D721Med (cell line): Measurements from ENCODE around the gene PDZD7.

ENCODE experiments used
- DNase-seq: peaks from one replicate; pipeline ENCODE4 v3.0.0; 2011; ENCODE audit warnings: low spot score; ENCODE audit not compliant: insufficient read length
- FAIRE-seq: peaks from 2 replicates; lab custom pipeline; 2011; peaks lifted over from hg19 to GRCh38; lab: Jason Lieb, UNC
- TF ChIP-seq, protein P1 (sequence below): IDR thresholded peaks from 2 replicates; pipeline ENCODE4 v1.5.1; 2012; ENCODE audit warnings: mild to moderate bottlenecking, control low read depth; ENCODE audit not compliant: insufficient read depth; ENCODE audit errors: missing control alignments

Gene PDZD7

DNA sequence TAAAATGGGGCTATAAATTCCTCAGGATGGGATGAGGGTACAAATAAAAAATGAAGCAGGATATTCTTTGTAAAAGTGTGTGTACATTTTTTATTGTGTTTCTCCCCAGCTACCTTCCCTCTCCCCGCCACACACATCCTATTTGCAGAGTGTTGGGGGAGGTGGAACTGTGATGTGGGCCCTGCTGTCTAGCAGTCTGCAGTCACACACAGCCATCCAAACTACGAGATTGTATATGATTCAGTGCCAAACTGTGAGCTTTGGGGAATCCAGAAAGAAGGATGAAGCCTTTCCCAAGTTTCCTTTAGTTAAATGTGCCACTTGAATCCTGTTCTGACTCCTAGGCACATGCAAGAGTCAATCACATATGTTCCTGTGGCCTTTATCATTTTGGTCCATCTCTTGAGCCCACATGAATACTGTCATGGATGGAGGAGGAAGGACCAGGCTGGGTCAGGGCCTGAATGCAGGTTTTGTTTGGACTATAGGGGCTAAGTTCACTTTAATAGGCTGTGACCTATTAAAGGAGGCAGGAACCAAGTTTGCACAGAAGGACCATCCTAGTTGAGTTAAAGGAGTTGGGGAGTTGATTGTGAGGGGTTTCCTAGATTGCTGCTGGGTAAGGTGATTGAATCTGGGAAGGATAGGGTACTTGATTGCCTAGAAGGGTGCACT, 62.7 kb downstream of the PDZD7 start:
- FAIRE-seq (no peak), DNase-seq (no peak)
- TF ChIP-seq, protein P1, sequence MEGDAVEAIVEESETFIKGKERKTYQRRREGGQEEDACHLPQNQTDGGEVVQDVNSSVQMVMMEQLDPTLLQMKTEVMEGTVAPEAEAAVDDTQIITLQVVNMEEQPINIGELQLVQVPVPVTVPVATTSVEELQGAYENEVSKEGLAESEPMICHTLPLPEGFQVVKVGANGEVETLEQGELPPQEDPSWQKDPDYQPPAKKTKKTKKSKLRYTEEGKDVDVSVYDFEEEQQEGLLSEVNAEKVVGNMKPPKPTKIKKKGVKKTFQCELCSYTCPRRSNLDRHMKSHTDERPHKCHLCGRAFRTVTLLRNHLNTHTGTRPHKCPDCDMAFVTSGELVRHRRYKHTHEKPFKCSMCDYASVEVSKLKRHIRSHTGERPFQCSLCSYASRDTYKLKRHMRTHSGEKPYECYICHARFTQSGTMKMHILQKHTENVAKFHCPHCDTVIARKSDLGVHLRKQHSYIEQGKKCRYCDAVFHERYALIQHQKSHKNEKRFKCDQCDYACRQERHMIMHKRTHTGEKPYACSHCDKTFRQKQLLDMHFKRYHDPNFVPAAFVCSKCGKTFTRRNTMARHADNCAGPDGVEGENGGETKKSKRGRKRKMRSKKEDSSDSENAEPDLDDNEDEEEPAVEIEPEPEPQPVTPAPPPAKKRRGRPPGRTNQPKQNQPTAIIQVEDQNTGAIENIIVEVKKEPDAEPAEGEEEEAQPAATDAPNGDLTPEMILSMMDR = no peak

DNA sequence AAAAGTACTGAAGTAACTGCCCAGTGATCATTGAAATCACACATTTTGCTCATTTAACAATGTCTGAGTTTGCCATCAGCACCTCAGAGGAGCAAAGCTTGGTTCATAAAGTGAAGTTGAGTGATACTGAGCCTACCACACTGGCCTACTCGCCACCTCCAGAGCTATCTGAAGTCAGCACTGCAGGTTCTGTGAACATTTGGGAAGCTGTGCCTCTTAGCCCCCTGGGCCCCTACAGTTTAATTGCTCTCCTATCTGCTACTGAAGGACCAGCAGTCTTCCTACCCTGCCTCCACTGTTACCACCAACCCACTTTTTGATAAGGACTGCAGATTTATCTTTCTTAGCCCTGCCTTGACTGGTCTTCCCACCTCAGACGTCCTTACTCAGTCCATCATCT, 63.6 kb downstream of the PDZD7 start:
- no peak for FAIRE-seq
- TF ChIP-seq, protein P1 = no peak

DNA sequence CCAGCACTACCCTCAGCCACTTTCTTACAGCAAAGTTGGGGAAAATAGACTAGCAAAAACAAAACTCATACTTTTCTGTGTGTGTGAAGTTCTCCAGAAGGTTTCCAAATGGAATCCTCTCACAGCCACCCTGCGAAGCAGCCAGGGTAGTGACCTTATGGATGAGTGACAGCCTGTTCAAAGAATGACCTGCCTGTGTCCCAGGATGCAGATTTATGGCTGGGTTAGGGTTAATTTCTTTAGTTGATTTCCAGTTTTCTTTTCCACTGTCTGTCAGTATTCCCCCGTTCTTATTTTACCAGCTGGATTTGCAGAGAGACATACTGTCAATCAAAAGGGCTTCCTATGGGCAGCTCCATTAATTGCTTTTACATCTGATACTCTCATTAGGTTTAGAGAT, 64.0 kb downstream of the PDZD7 start:
- DNase-seq (no peak), FAIRE-seq (no peak)
- TF ChIP-seq, protein P1 = no peak

More for the DNA sequence above, 63.6 kb downstream of the PDZD7 start:
- no peak for DNase-seq

DNA sequence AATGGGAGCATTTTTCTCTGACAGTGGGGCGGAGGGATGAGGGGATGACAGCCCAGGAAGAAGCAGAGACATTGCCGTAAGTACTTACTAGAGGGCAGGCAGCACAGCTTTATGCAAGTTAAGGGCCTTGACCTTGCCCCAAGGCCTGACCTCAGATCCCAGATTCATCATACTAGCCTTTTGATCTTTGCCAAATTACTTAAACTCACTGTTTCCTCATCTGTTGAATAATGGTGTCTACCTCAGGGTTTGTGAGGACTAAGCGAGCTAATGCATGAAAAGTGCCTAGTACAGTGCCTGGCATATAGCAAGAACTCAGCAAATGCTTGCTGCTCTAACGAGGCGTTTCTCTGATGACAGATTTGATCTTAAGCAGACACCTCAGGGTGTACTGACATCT, 65.1 kb downstream of the PDZD7 start:
- TF ChIP-seq, protein P1 = no peak
- DNase-seq (no peak), FAIRE-seq (no peak)

DNA sequence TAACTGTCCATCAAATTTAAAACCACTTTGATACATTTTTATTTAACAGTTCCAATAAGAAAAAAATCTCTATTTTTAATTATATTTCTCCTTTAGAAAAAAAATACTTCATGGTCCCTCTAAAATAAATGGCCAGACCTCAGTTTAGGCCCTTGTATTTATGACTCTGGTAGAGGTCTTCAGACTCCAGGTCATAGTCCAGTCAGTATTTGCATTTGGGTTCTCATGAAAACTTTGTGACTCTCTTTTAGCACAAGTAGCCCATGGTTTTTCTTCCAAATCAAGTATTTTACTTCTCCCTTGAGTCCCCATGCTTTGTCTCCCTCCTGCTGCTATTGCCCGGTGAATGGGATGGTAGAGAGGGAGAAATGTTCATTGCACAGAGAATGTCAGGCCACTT, 67.1 kb downstream of the PDZD7 start:
- TF ChIP-seq, protein P1 = no peak
- no peak for FAIRE-seq
- DNase-seq = no peak

DNA sequence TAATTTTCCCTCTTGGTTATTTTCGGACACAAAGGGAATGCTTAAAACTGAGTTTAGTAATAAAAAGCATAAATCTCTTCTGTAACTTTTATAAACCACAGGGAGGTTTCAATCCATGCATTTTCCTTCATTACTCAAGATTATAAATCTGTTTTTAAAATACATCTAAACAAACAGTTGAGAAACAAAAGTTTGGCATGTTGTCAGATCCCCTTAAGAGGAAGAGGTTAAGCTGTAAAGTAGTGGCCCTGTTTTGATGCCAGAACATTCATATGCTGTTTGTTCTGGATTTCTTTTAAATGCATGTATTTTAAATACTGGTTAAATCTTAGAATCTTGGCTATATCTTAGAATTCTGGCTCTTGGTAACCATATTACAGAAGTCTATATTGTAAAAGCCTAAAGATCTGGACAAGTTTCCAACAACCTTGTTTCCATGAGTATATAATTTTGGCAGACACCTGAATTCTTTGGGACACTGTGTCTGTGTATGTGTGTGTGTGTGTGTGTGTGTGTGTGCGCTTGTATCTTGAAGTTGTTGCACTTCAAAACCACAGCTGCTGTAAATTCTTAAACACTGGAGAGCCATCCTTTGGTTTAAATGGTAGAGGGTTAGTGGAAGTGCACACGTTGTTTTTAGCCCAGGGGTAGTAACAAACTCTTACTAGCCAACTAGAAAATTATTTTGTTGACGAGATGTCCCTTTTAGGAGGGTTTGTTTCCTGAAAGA, 68.4 kb downstream of the PDZD7 start:
- FAIRE-seq (no peak), DNase-seq (no peak)
- TF ChIP-seq, protein P1 = no peak

DNA sequence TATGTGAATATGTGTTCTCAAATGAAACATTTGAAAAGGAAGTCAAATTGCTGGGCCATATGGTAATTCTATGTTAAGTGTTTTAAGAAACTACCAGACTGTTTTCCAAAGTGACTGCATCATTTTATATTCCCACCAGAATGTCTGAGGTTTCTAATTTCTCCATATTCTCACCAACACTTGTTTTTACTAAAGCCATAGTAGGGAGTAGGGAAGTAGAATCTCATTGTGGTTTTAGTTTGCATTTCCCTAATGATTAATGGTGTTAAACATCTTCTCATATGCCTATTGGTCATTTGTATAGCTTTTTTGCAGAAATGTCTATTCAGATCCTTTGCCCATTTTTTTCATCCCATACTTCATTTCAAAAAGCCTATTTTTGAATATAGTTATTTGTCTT, 70.7 kb downstream of the PDZD7 start:
- TF ChIP-seq, protein P1 = no peak
- DNase-seq (no peak), FAIRE-seq (peak; percentile 91)
